Right renal cortex interstitium (tissue), 3 donors: ENCODE measurements around the gene KDM2A. TPM values are rescaled to one million over a fixed set of nuclear protein-coding genes. Genes with fewer than 3 reads are reported as not detected.
"Not testable (repeated sequence)": the region's sequence is repeated elsewhere in the genome, so short reads cannot be mapped to it uniquely, and the experiment has no call there.

Experiments used
- DNase-seq, 3 donors: peaks; one replicate each; pipeline ENCODE4 v3.0.0-alpha.2; 2013; ENCODE audit warnings: low read depth in 3 of 3, low spot score in 2 of 3
- polyA plus RNA-seq, 3 donors: library from polyadenylated mRNA; unstranded; fragments of 120-200 nt; gene quantifications; one replicate each; pipeline ENCODE4 v1.2.1, GENCODE V29; 2013; ENCODE audit not compliant: insufficient read length in 3 of 3

KDM2A gene
- polyA plus RNA-seq, 3 donors, result 69.5 to 72.5 (median 71.3) TPM

GRCh38 chr11:67165623-67166022 is 46.6 kb downstream of the KDM2A start:
- DNase-seq, result no peak

DNA sequence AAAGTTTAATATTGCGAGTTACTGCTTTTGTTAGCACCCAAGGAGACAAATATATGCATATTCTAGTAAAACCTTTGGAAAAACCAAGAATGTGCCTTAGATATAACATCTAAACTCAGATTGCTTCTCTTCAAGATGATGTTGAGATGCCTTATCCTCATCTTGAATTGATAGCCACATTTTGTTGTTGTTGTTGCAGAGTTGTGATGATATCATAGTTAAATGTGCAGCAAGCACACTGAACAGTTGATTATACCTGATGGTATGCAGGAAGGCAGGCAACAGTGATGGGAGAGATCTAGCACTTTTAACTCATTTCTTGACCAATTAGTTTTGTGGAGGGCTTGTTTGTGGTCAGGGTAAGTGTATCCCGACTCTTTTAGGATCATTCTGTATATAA is 48.0 kb downstream of the KDM2A start:
- DNase-seq, result no peak

DNA sequence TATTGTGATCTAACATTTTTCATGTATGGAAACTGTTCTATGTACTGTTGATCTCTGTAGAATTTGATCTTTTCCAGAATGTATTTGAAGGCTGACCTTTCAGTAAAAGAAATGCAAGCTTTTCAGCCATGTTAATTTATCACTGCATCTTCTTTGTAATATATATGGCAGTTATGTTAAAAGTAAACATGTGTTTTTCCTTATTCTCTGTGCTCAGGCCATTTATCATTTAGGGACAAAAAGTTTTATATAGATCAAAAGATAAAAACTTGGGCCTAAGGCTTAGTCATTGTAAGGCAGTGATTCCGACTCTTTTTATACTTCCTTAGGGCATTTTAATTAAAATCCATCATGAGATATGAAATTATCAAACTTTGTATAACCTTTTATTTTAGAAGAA is 48.7 kb downstream of the KDM2A start:
- DNase-seq, result no peak

GRCh38 chr11:67168911-67169310 is 49.8 kb downstream of the KDM2A start:
- not testable (repeated sequence) for DNase-seq

GRCh38 chr11:67174311-67174710 is 55.2 kb downstream of the KDM2A start:
- no peak for DNase-seq

- DNase-seq, result no peak
Observed at GRCh38 chr11:67177399-67178281, 58.6 kb downstream of the KDM2A start.

GRCh38 chr11:67178421-67178820 is 59.4 kb downstream of the KDM2A start:
- no peak for DNase-seq

- DNase-seq, result no peak
Observed at GRCh38 chr11:67178878-67179277, 59.8 kb downstream of the KDM2A start.

- no peak for DNase-seq
Observed at GRCh38 chr11:67179892-67180490, 60.9 kb downstream of the KDM2A start.

DNA sequence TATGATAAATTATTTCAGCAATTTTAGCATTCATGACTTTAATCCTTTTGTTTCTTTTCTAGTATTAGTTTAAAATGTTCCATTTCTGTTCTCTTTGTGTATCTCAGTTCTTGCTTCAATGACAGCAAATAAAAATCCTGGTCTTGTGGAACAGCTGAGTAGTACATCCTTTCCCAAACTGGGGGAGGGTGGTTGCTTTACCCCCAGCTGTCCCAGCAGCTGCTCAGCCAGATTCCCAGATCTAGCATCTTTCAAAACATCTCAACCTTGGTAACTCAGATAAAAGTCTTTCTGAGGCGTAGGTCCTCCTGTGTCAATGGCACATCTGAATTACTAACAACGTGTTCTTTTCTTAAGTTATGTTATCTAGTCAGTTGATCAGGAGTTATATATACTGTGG is 75.0 kb downstream of the KDM2A start:
- no peak for DNase-seq

GRCh38 chr11:67195971-67196456 is 77.0 kb downstream of the KDM2A start:
- no peak for DNase-seq

DNA sequence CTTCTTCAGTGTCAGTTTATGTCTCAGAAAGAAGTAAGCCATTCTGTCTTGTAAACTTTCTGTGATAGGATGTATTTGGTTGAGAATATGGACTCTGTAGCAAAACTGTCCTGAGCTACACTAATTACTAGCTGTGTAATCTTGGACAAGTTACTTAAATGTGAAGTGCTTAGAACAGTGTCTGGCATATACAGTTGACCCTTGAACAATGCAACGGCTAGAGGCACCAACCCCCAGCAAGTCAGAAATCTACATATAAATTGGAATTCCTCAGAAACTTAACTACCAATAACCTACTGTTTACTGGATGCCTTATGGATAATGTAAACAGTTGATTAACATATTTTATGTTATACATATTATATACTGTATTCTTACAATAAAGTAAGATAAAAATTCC is 78.5 kb downstream of the KDM2A start:
- no peak for DNase-seq

- not testable (repeated sequence) for DNase-seq
Observed at GRCh38 chr11:67198781-67199180, 79.7 kb downstream of the KDM2A start.

GRCh38 chr11:67199751-67200150 is 80.7 kb downstream of the KDM2A start:
- no peak for DNase-seq

DNA sequence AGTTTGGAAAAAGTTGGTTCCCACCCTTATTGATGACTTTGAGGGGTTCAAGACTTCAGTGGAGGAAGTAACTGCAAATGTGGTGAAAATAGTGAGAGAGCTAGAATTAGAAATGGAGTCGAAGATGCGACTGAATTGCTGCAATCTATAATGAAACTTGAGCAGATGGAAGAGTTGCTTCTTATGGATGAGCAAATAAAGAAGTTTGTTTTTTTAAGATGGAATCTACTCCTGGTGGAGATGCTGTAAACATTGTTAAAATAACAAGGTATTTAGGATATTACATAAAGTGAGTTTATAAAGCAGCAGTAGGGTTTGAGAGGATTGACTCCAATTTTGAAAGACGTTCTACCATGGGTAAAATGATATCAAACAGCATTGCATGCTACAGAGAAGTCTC is 83.0 kb downstream of the KDM2A start:
- DNase-seq, result no peak

- no peak for DNase-seq
Observed at GRCh38 chr11:67204822-67205221, 85.8 kb downstream of the KDM2A start.

DNA sequence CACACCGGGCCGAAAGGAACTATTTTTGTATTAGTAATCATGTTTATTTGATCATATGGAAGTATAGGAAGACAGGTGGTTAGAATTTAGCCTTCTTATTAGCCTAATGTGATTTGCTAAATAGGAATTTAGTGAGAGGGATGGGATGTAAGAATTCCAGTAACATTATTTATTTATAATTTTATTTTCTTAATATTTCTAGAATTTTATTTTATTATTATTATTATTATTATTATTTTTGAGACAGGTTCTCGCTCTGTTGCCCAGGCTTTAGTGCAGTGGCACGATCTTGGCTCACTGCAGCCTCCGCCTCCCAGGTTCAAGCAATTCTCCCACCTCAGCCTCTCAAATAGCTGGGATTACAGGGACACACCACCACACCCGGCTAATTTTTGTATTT is 90.2 kb downstream of the KDM2A start:
- DNase-seq, result not testable (repeated sequence)

DNA sequence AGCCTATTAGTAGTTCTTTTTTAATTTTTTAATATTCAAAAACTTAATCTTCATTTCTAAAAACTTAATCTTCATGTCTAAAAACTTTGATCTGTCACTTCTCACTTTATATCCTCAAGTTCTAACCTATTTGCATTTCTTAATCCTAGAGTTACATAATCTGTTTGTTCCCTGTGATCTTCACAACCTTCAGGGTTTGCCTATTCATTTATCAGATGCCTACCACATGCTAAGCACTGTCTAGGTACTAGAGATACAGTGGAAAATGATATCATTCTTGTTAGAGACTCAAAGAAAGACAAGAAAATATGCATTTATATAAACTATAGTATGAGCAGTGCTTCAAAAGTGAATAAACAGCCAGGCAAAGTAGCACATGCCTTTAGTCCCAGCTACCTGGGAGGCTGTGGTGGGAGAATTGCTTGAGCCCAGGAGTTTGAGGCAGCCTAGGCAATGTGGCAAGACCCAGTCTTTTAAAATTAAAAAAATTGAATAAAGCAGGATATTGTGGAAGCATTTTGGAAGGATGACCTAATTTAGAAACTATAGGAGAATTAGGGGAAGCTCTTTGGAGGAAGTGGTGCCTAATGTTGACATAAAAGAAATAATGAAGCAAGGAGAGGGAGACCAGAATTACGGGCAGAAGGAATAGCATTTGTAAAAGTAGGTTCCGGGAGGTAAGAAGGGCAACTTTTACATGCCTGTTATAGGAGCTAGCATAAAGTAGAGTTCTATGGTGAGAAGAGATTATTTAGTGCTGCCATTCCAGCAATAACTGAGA is 92.8 kb downstream of the KDM2A start:
- no peak for DNase-seq

DNA sequence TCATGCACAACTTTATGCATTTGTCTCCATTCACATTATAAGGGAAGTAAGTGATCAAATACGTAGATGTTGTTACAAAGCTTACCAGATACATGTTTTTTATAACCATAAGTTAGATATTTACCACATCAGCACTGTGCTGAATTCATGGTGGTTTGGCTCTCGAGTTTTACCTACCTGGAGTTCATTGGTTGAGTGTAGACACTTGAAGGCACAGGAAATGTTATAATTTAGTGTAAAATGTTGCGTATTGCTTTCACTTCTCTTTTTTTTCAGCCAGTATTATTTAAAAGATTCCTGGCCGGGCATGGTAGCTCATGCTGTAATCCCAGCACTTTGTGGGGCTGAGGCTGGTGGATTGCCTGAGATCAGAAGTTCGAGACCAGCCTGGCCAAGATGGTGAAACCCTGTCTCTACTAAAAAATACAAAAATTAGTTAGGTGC is 94.1 kb downstream of the KDM2A start:
- no peak for DNase-seq

DNA sequence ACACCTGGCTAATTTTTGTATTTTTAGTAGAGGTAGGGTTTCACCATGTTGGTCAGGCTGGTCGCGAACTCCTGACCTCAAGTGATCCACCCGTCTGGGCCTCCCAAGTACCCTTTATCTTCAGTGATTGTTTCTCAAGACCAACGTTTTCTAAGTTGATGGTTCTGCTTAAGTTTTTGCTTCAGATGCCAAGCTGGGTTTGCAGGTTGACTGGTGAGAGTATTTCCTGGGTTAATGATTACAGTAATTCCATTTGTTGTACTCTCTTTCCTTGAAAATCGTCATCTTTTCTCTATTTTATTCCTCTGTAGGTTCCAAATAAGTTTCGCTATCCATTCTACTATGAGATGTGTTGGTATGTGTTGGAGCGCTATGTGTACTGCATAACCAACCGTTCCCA is 108.7 kb downstream of the KDM2A start:
- no peak for DNase-seq

- DNase-seq, result no peak
Observed at GRCh38 chr11:67230406-67230805, 111.3 kb downstream of the KDM2A start.
